Uterus (tissue), 4 donors: ENCODE measurements around the gene POU3F4. TPM values are rescaled to one million over a fixed set of nuclear protein-coding genes. Genes with fewer than 3 reads are reported as not detected.

Experiments used
- DNase-seq, 2 donors: peaks; one replicate each; pipeline ENCODE4 v3.0.0-alpha.2; 2019 to 2020
- H3K27ac ChIP-seq, 2 donors: fragments of 200-600 bp; sonication (generic); 1 replicate in 1 of 2; 2 replicates in 1 of 2; pipeline ENCODE4 v1.5.1; 2016 to 2018
- H3K27me3 ChIP-seq, 2 donors: fragments of 200-600 bp; sonication (generic); one replicate each; pipeline ENCODE4 v1.5.1; 2018 to 2019; ENCODE audit warnings: control low read depth in 1 of 2
- H3K36me3 ChIP-seq, 2 donors: fragments of 200-600 bp; sonication (generic); one replicate each; pipeline ENCODE4 v1.5.1; 2019; ENCODE audit warnings: control low read depth in 1 of 2
- H3K4me1 ChIP-seq, 2 donors: fragments of 200-600 bp; sonication (generic); one replicate each; pipeline ENCODE4 v1.5.1; 2018 to 2019; ENCODE audit warnings: control low read depth in 1 of 2
- H3K4me3 ChIP-seq, 2 donors: fragments of 200-600 bp; sonication (generic); 1 replicate in 1 of 2; 2 replicates in 1 of 2; pipeline ENCODE4 v1.5.1; 2018 to 2019; ENCODE audit warnings: mild to moderate bottlenecking in 1 of 2
- H3K9me3 ChIP-seq, 2 donors: fragments of 200-600 bp; sonication (generic); one replicate each; pipeline ENCODE4 v1.5.1; 2019; ENCODE audit warnings: control low read depth in 1 of 2
- CTCF ChIP-seq, 4 experiments: fragments of 200-600 bp in 2 of 4; fragments of 450-650 bp in 2 of 4; sonication (generic) in 2 of 4; IDR thresholded peaks; one replicate each; pipeline ENCODE4 v1.5.1; 2016 to 2019; ENCODE audit warnings: antibody characterized with exemption in 4 of 4, mild to moderate bottlenecking in 2 of 4, moderate library complexity in 1 of 4
- POLR2A ChIP-seq, 2 donors: fragments of 450-650 bp; IDR thresholded peaks; one replicate each; pipeline ENCODE4 v1.6.1; 2016; ENCODE audit warnings: antibody characterized with exemption in 2 of 2, mild to moderate bottlenecking in 1 of 2, moderate library complexity in 1 of 2
- intact Hi-C: fragments of 100-400 bp; cut with DNase I; formaldehyde crosslinking; loops from one replicate; pipeline ENCODE4 v1.15.1; 2023; ENCODE audit warnings: low total_unique reads
- total RNA-seq, 4 donors: library from RNA; depleted of rRNA in 3 of 4; stranded (reverse); fragments of >200 nt in 3 of 4; gene quantifications; one replicate each; pipeline versions ENCODE4 v1.1.0 to v1.2.4, GENCODE V29; 2014 to 2023
- donor health status: DM: yes; HTN: yes; CAD: no.

The POU3F4 gene
- total RNA-seq, 4 donors from 2014 or later: not detected

GRCh38 chrX:83504721-83505479, 3.2 kb upstream of the POU3F4 start:
- Histone ChIP-seq H3K27ac (no peak overlapping the region), H3K27me3 (peaks cover 0 to 39% of the 10 kb centered on the region in 2 donors), H3K9me3 (no peaks in the 10 kb centered on the region), H3K4me1 (no peaks in the 10 kb centered on the region), H3K36me3 (no peaks in the 10 kb centered on the region), H3K4me3 (no peak overlapping the region)
- no peak for TF ChIP-seq POLR2A (IDR thresholded peaks at IDR 0.05)
- TF ChIP-seq CTCF (IDR thresholded peaks at IDR 0.05): no peak
- intact Hi-C loops: no loop called here
- no peak for DNase-seq

- DNase-seq: no peak
- Histone ChIP-seq H3K27me3 (peaks cover 0 to 40% of the 10 kb centered on the region in 2 donors), H3K36me3 (no peaks in the 10 kb centered on the region), H3K9me3 (no peaks in the 10 kb centered on the region), H3K4me3 (no peak overlapping the region), H3K4me1 (no peaks in the 10 kb centered on the region), H3K27ac (no peak overlapping the region)
- no peak for TF ChIP-seq CTCF (IDR thresholded peaks at IDR 0.05)
- no peak for TF ChIP-seq POLR2A (IDR thresholded peaks at IDR 0.05)
- intact Hi-C loops: no loop called here
Observed at GRCh38 chrX:83508526-83509253, 600 bp downstream of the POU3F4 start.

- Histone ChIP-seq H3K4me1 (no peaks in the 10 kb centered on the region), H3K36me3 (no peaks in the 10 kb centered on the region), H3K27ac (no peak overlapping the region), H3K9me3 (no peaks in the 10 kb centered on the region), H3K4me3 (no peak overlapping the region), H3K27me3 (peaks cover 0 to 37% of the 10 kb centered on the region in 2 donors)
- no peak for DNase-seq
- intact Hi-C loops: no loop called here
- TF ChIP-seq CTCF (IDR thresholded peaks at IDR 0.05): no peak
- no peak for TF ChIP-seq POLR2A (IDR thresholded peaks at IDR 0.05)
Observed at GRCh38 chrX:83509254-83509801, 1.2 kb downstream of the POU3F4 start.

- Histone ChIP-seq H3K4me3 (no peak overlapping the region), H3K27ac (no peak overlapping the region), H3K27me3 (peaks cover 0 to 37% of the 10 kb centered on the region in 2 donors), H3K4me1 (no peaks in the 10 kb centered on the region), H3K9me3 (no peaks in the 10 kb centered on the region), H3K36me3 (no peaks in the 10 kb centered on the region)
- TF ChIP-seq POLR2A (IDR thresholded peaks at IDR 0.05) (no peak), CTCF (IDR thresholded peaks at IDR 0.05) (no peak)
- DNase-seq: no peak
- intact Hi-C loops: no loop called here
Observed at GRCh38 chrX:83510510-83511062, 2.5 kb downstream of the POU3F4 start.
